H1 (cell line): ENCODE data around the gene ADAM19. TPM values are rescaled to one million over a fixed set of nuclear protein-coding genes. Genes with fewer than 3 reads are reported as not detected.

ENCODE experiments used
- ASH2L ChIP-seq: fragments of 200-600, 300-600 bp; sonication (generic); IDR thresholded peaks from one replicate; pipeline ENCODE4 v1.7.1; 2017; ENCODE audit warnings: low read length
- EP300 ChIP-seq, 2 experiments: IDR thresholded peaks; 1 replicate in 1 of 2; 2 replicates in 1 of 2; pipeline ENCODE4 v1.6.1; 2011 to 2012; ENCODE audit warnings: low read depth in 2 of 2, low read length in 2 of 2, mild to moderate bottlenecking in 2 of 2, borderline replicate concordance in 1 of 2, inconsistent platforms in 1 of 2, moderate library complexity in 1 of 2
- GTF2F1 ChIP-seq: IDR thresholded peaks from 2 replicates; pipeline ENCODE4 v1.6.1; 2012; ENCODE audit warnings: low read depth, low read length, improper control_type of control experiment, borderline replicate concordance
- JUND ChIP-seq: IDR thresholded peaks from 2 replicates; pipeline ENCODE4 v1.6.1; 2011; ENCODE audit warnings: mild to moderate bottlenecking, improper control_type of control experiment, low read length
- KDM1A ChIP-seq: fragments of 200-600, 300-600 bp; sonication (generic); IDR thresholded peaks from 2 replicates; pipeline ENCODE4 v1.7.1; 2016; ENCODE audit warnings: mild to moderate bottlenecking, low read length, borderline replicate concordance
- POLR2A ChIP-seq, 2 experiments: IDR thresholded peaks; 1 replicate in 1 of 2; 2 replicates in 1 of 2; pipeline ENCODE4 v1.6.1; 2011; ENCODE audit warnings: low read depth in 2 of 2, low read length in 2 of 2, mild to moderate bottlenecking in 2 of 2; ENCODE audit errors: control extremely low read depth in 1 of 2
- RXRA ChIP-seq: IDR thresholded peaks from 2 replicates; pipeline ENCODE4 v1.6.1; 2011; ENCODE audit warnings: low read depth, mild to moderate bottlenecking, low read length, moderate library complexity; ENCODE audit not compliant: insufficient read depth
- SAP30 ChIP-seq: fragments of 300-600 bp; sonication (generic); IDR thresholded peaks from 2 replicates; pipeline ENCODE4 v1.7.1; 2012; ENCODE audit warnings: low read length, moderate library complexity, mild to moderate bottlenecking, inconsistent platforms; ENCODE audit not compliant: insufficient read depth, insufficient replicate concordance
- SP1 ChIP-seq: IDR thresholded peaks from 2 replicates; pipeline ENCODE4 v1.6.1; 2011; ENCODE audit warnings: low read depth, low read length
- TAF7 ChIP-seq: optimal IDR thresholded peaks from 2 replicates; pipeline ENCODE3; 2011; ENCODE audit warnings: low read depth, mild to moderate bottlenecking, inconsistent platforms, low read length, moderate library complexity, borderline replicate concordance
- TBP ChIP-seq: IDR thresholded peaks from 2 replicates; pipeline ENCODE4 v1.6.1; 2011; ENCODE audit warnings: low read depth, low read length, improper control_type of control experiment
- polyA plus RNA-seq, 7 experiments: library from polyadenylated mRNA; depleted of rRNA in 3 of 7; stranded (reverse) in 5 of 7; unstranded in 2 of 7; fragments of >200 nt in 5 of 7; fragments of 200-250 nt in 2 of 7; gene quantifications; 1 replicate in 5 of 7; 2 replicates in 1 of 7; 4 replicates in 1 of 7; pipeline versions ENCODE4 v1.2.1 to v1.2.3, GENCODE V29; 2011 to 2013; ENCODE audit warnings: missing spikeins in 2 of 7, mixed read lengths in 2 of 7
- total RNA-seq: library from RNA; stranded (reverse); fragmentation: NEBNext Ultra II Directional; extraction: Animal tissue kit (Norgen Biotek cat#: 25700); gene quantifications from 2 replicates; pipeline ENCODE4 v1.2.1, GENCODE V29; 2021

ADAM19 gene
- total and polyA plus RNA-seq, 2 of the 8 experiments (the other 6 are each of a cell fraction or from before 2014, with no cell fraction given) = 6.5 to 22.7 TPM

DNA sequence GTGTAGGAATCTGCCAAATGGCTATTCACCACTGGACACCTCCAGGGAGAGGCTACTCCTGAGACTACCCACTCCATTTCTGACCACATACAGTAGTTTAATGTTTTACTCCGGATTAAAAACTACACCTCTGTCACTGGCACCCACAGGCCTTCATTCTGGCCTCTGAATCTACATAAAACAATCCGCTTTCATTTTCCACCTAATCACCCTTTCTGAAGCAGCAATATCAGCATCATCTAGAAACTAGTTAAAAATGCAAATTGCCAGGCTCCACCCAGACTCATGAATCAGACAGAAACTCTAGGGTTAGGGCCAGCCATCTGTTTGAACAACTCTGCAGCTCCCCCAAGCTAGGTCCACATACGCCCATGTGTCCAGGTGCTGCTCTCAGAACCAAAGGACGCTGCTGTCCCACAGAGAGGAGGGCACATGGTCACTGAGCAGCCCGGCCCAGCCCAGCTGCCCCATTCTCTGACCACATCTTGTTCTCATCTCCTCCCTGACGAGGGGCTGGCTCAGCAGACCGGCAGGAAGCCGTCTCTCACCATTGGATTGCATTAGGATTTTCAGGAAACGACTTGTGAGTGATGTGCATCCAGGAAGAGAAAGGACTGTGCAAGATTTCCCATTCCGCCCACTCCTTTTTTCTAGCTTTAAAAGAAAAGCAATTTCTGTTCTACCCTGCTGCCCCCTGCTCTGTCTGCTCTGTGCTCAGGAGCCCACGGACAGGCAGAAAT lies 34.7 kb downstream of the ADAM19 start (continued):
- TF ChIP-seq GTF2F1 = no peak
- TF ChIP-seq JUND = no peak
- no peak for TF ChIP-seq SP1
- no peak for TF ChIP-seq TBP
- no peak for TF ChIP-seq RXRA
- TF ChIP-seq KDM1A = no peak
- no peak for TF ChIP-seq EP300 (IDR thresholded peaks at IDR 0.05; ENCODE audit: borderline replicate concordance in 1 of 2, low read depth in 2 of 2, low read length in 2 of 2)
- no peak for TF ChIP-seq POLR2A (IDR thresholded peaks at IDR 0.05; ENCODE audit: control extremely low read depth in 1 of 2, low read depth in 2 of 2, low read length in 2 of 2)
- no peak for TF ChIP-seq SAP30
- TF ChIP-seq TAF7 = no peak
- no peak for TF ChIP-seq ASH2L
